CD4-positive, alpha-beta T cell treated with Interleukin-15 for 4 hours (primary cell): ENCODE measurements around the gene SMCO2.
A peak's percentile ranks its signal among the peaks of the same experiment; 100 is the strongest.

Source experiments
- DNase-seq: peaks from one replicate; pipeline ENCODE4 v3.0.0-alpha.2; 2020; ENCODE audit warnings: low spot score

SMCO2 gene

DNA sequence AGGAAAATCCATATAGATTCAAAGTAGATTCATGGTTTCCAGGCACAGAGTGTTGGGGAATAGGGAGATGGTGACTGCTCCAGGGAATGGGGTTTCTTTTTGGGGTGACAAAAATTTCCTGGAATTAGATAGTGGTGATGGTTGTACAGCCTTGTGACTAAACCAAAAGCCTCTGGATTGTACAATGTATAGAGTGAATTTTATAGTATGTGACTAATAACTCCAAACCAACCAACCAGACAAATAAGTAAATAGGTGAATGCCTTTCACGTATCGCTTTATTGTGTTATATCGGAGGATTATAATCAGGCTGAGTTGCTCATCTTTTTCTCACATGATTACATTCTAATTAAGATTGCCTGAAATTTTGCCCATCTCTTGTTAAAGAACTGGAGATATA is 52.8 kb downstream of the SMCO2 start:
- DNase-seq: no peak

DNA sequence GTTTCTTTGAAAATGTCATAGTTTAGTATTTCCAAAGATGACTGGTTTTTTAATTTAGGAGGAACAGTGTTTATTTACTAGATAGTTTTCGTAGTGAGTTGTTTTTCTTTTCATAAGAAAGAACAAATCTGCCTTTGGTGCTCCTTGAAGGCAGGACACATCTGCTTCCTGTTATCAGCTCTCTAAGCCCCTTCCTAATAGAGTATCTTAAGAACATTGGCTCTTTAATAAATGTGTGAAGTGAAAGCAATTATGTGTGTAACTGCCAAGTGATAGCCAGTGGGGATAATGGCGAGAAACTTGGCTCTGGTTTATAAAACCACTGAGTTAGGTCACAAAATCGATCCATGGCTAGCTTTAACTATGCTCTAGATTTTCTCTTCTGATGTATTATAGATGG is 54.0 kb downstream of the SMCO2 start:
- no peak for DNase-seq

DNA sequence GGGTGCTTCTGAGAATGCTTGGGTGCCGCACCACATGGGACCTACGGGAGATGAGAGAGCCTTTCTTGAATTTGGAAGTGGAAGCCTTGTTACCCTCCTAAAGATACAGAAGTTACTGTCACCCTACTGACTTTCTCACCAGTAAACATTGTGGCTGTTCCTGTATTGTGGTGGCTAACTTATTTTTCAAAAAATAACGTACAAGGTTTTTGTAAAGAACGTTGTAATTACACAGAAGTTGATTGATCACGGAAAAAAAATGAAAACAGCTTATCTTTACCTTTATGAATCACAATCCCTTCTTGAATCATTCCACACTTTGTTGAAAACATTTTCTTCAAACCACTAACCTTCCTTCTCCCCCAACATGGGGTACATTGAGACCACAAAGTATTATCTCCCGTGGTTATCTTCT is 55.5 kb downstream of the SMCO2 start:
- DNase-seq: no peak

DNA sequence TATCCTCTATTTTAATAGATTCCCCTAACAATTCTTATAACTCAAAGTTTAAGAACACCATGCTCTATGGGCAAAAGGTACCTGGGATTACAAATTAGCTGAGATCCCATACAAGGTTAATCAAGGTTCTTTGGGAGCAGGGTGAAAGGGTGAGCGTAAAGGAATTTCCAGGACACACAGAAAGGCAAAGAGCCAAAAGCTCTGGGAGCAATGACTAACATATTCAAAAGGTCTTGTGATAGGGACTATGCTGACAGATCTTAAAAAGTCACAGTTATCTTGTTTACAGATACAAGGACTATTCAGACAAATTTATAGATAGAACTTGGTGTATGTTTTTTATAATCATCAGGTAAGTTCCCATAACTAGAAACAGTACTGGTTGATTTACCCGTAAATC is 58.0 kb downstream of the SMCO2 start:
- DNase-seq: no peak

DNA sequence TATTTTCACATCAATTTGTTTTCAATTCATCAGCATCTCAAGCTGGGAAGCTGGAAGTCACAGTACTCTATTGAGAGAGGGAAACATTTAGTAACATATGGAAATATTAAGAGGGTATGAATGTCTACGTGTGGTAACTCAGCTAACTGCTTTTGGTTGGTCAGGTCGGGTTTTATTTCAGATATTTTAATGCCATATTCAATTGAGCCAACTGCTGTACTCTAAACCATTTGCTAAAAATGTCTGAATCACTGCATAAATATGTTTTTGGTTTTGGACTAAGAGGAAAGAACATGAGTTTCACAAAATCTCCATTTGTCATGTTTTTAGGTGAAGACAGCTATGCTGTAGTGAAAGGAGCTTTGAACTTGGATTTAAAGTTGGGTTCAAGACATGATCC is 58.6 kb downstream of the SMCO2 start:
- no peak for DNase-seq

DNA sequence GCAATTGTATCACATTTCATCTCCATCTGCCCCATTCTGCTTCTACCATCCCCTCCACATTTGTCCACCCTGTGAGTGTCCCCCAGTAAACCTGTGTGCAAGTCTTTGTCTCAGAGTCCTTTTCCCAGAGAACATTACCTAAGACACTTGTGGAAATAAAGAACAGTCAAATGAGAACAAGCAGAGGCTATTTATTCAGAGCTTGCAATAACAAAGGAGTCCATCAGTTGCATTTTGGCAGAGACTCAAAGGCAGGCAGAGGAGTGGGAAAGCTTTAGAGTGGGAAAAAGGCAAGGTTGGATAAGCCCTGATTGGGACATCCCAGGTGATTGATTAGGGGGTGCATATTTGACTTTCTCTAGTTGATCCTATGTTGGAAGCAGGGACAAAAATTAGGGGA is 59.2 kb downstream of the SMCO2 start:
- no peak for DNase-seq

DNA sequence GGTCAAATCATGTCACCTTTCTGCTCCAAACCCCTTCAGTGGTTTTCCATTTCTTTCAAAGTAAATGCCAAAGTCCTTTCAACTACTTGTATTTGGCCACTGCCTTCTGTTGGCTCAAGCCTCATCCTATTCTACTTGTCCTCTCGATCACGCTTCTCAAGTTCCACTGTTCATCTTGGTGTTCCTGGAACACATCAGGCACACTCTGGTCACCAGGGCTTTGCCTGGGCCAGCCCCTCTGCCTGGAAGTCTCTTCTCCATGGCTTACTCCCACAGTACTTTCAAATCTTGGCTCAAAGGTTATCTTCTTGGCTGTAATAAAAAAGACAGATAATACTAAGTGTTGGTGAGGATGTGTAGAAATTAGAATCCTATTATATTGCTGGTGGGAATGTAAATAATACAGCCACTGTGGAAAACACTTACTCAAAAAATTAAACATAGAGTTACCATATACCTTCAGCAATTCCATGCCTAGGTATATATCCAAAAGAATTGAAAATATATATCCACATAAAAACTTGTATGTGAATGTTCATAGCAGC is 60.2 kb downstream of the SMCO2 start:
- DNase-seq: no peak

DNA sequence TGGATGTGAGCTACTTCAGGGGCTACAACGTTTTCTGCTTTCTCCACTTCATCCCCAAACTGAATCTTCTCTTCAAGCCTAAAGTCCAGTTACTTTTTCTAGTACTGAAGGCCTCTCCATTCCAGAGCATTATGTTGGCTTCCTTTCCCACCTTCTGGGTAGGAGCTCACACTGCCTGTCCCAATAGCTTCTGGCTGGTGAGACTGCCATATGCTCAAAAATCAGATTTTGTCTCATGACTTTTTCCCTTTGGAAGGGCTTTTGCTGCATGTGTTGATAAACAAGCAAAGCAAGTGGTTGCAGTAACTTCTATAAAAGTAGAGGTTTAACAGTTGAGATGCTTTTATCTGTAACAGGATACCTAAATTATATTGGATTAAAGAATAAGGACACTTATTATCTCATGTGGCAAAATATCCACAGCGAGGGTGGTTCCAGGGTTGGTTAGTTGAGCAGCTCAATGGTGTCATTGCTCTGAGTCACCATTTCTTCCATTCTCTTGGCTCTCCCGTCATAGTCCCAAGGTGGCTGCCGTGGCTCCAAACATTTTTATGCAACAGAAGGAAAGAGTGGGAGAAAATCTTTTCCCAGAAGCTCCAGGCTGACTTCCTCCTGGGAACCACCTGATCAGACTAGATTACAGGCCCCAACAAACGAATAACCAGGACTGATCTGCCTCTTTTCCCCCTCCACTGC is 62.3 kb downstream of the SMCO2 start:
- DNase-seq: no peak

DNA sequence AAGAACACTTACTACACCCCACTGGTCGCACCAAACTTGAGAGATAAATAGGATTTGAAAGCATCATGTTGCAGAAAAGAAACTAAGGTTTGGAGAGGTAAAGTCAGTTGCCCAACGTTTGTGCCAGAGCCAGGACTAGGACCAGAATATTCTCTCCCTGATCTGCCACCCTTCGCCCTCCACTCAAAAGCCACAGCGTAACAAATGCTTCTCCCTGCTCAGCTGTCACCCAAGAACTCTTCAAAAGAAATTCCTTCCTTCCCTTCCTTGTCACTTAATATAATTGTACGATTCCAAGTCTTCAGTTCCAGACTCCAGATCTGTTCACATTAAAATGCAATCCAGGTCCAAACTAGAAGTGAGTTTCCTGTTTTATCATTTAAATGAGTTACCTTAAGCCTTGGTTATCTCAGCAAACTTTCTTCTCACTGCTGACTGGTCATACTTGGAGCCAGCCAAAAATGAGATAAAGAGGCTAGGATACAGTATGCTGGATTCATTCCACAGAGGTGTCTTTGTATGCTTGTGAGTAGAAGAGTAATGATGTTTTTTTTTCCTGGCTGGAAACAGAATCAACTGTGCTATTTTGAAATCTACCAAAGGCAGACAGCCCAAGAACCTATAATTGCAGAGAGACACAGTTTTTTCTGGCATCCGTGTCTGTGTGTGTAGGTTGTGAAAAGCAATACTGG is 64.6 kb downstream of the SMCO2 start:
- DNase-seq: no peak

DNA sequence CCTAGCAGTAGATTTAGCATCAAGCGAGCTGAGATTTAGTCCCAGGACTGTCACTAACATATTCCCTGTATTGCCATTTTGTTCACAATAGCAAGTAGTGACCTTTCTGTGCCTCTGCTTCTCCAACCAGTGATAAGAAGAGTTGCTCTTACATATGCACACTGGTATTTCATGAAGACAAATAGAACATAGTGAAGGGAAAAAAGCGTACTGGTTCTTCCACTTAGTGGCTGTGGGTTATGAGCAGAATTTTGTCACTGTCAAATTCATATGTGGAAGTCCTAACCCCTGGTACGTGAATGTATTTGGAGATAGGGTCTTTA is 65.1 kb downstream of the SMCO2 start:
- DNase-seq: no peak

DNA sequence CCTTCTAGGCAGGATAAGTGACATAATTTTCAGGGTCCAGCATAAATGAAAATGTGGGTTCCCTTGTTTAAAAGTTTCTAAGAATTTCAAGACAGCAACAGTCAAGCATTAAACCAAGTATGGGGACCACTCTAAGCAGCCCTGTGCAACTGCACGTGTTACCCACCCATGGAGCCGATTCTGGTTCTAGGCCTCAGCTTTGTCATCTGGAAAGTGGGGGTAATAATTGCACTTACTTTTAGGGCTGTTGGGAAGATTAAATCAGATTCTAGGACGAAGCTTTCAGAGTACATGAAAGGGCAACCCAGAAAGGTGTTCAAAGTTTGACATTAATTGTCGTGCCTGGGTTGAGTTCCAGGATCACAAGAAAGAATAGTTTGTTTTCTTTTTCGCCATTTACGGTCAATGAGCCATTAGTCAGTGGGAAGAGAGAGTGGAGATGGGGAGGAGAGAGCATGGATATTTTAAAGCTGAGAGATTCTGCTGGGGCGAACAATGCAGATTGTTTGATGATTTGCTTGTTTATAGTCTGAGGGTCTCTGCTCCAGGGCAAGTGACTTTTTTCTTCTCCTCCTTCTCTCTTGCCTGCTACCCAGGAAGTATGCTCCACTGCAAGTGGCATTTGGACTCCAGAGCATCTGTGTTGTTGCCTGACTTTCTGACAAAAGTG is 66.8 kb downstream of the SMCO2 start:
- no peak for DNase-seq

DNA sequence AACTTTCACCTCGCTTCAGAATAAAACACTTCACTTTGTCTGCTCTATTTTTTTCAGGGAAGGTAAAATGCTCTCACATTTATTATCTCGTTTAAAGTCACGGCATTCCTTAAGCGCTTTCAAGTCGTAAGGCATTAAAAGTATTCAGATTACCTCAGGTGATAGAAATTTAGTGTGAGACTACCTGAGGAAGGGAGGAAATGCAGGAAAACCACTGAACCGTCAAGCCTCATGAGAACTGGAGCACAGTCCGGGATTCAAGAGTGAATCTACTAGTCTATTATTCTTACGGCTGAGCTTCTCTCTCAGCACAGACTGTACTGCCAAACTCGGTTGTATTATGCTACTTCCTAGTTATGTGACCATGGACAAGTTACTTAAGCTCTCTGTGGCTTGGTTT is 69.1 kb downstream of the SMCO2 start:
- no peak for DNase-seq

DNA sequence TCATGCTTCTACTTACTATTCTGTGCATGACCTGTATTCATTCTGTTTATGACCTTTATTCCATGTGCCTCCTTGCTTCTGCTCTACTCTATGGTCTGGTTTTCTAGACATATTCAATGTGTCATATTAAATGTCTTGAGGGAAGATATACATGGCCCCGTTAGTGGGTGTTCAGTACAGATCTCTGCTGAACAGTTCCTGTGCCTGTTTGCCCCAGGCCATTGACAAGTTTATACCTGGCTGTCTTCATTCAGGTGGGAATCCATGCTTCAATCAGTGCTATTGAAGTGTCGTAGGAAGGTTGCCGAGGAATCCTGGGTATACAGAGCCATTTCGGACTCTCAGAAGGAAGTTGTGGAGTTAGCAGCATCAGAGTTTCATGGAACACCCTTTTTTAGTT is 70.1 kb downstream of the SMCO2 start:
- no peak for DNase-seq

DNA sequence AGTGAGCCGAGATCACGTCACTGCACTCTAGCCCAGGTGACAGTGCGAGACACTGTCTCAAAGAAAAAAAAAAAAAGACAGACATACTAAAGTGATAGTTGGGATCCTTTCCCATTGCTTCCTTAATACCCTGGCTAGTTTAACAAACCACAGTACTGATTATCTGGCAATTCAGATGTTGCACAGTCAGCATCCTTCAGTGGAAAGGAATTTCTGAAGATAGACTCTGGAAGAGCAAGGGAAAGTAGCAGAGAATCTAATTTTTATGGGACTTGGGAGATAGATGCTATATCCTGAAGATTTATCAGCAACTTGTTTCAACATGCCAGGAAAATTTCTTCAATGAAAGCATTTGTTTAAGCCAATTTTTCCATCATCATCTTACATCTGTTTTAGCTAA is 71.0 kb downstream of the SMCO2 start:
- DNase-seq: no peak

DNA sequence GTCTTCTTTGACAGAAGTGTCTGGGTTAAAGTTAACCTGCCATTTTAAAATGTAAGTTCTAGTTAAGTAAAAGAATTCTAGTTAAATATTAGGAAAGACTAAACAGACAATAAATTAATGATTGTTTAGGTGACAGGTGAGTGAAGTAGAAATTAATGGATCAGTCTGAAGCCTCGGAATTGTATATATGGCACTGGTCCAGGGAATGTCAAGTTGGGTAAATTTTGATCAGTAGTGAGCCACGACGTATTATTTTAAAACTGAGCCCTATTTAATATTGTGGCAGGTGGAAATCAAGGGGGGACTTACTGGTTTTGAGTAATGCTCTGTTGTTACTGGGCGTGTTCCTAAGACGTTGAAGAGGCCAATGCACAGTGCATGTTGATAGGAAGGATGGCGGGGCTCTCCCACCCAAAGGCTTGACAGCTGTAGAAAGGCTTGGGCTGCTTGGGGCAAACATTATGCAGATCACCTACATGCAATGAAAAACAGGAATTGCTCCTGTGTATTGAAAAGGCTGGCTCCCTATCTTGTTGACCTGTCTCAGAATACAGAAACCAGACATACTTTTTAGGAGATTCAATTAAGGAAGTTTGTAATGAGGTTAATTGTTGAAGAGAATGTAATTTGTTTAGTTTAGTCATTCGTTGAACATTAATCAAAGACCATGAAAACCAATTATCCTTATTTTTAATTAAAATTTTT is 71.6 kb downstream of the SMCO2 start:
- DNase-seq: no peak

DNA sequence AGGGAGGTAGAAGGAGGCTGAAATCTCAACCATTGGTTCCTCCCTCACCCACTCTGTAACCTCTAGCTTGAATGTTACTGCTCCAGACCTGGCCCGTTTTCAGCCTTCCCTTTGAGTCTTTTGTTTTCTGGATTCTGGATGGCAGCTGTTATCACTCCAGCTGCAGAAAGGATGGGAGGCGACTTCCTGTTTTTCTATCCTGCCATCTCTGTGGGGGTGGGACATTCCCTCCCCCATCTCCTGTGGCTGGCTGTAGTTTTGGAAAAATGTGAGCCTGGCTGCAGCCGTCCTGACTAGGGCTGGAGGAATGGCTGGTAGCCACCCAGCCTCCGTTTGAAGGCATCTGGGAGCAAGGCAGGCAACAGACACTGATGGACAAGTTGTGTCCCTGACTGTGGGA is 74.5 kb downstream of the SMCO2 start:
- no peak for DNase-seq

DNA sequence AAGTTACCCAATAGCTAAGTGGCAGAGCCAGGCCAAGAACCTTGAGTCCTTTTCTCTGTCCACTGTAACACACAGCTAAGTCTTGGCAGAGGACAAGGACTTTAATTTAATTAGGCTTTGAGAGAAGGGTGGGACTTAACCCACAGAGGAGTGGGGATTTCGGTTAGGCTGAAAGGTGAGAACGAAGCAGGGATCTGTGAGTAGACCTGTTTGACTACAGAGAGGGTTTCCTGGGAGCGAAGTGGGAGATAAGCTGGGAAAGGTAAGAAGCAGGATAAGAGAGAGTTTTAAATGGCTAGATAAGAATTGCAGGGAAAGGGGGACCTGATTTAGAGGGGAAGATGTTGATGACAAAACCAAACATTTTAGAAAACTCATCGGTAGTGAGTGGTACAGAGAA is 75.4 kb downstream of the SMCO2 start:
- DNase-seq: no peak

DNA sequence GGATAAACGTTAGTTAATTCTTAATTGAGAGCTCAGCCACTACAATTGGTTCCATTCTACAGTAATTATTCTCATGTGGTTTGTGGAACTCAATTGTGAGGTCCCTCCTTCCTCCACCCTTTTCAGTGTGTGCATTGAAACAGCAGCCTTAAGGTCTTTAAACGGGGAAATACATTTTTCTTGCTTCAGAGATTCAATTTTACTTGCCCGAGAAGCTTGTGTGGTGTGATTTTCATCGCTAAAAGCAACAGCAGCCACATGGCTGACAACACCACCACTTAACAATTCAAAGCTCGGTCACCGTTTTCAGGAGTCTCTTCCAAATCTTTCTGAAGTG is 76.7 kb downstream of the SMCO2 start:
- peak; percentile 10 for DNase-seq

DNA sequence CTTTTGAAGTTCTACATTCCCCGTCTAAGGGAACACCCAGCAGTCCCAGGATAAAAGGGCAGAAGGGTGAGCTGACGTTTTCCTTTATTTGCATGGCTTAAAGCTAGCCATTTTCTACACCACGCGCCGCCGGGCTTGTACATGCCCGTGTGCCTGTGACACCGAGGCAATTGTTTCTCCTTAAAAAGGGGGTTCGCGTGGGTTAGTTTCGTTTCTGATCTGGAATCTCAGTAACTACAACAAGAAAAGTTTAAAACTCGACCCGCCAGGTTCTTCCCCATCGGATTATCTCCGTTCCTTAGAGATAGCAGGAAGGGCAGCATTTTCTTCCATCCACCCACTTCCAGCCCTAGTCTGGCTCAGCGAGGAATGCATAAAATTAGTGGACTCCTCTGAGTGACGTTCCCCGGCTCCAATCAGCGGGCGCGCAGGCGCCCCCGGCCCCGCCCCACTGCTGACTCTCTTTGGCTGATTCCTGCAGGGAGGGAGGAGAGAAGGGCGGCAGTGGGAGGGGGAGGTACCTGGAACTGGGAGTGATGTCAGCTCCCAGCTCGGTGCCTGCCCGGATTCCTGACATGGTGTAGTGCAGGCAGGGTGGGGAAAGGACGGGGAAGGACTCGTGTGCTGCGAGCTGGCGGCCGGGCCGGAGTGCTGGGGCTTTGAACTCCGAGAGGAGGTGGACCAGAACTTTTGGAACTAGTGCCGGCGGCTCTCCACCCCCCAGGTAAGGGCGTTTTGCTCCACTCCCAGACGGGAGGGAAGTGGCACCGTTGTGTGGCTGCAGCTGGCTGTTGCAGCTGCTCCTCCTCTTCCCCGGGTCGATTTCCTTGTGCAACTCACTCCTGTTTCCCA is 77.3 kb downstream of the SMCO2 start, which contains the start of gene PPFIBP1:
Gene PPFIBP1, plus strand, starts transcription at position 565 of the 852 bp plus-strand sequence. CDS start 109,191 bp downstream, outside the sequence.
- DNase-seq: peak; percentile 99

DNA sequence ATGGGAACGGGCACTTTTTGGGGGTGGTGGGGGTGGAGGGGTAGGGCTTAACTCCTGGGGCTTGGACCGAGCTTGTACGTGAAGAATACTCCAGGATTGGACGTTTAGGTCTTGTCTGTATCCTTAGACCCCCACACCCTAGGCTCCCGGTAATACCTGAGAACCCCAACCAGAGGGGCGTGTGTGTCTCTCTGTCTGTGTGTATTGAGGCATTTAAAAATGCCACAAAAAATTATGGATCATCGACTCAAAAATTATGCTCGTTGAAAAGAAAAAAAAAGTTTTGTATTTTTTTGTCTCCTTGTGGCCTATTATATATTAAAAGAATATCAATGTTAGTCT is 77.9 kb downstream of the SMCO2 start:
- DNase-seq: no peak

DNA sequence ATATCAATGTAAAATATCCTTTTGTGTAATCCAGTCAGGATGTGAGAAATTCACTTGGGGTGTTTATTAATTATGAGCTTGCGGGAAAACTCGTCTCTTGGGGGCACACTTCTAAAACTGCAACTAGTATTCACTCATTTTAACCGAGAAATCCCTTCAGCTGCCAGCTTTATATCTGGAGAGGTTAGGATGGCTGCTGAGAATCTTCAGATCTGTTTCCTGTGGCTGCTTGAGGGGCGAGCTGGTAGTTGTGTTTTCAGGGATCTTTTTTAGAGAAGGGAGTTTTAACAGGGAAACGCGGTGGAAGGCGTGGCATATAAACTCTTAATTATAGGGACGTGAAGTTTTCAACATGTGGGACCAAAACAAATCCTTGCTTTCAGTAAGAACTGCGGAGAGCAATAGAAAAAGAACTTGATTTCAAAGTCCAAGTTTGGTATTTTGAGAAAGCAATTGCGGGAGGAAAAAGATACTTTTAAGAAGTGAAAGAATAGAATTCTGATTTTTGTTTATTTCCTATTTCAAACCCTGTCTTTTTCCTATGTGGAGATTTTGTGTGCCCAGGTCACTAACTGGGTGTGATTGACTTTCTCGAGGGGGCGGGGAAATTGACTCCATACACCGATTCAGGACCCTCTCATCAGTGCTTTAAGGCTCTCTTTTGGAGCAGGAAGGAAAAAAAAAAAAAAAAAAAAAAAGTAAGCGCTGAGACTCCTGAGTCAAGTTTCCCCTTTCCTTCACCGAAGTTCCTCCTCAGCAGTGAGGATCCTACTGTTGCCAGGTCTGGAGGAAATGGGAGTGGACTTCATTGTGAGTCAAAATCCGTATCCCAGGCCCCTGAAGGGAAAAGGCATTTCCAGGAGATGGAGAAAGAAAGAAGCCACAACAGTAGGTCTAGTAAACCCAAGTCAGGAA is 78.6 kb downstream of the SMCO2 start:
- no peak for DNase-seq
